ENCODE measurements around the gene NKX2-3.

The NKX2-3 gene

GRCh38 chr10:99569961-99570360, 37.2 kb downstream of the NKX2-3 start:
- no peaks in the 10 kb centered on the region for H3K36me3 ChIP-seq (ENCODE audit: insufficient read depth, low read length)
- no peak overlapping the region for H3K9ac ChIP-seq (ENCODE audit: low read length)
- no peak overlapping the region for H3K4me3 ChIP-seq (ENCODE audit: low read depth in 1 of 2, low read length in 2 of 2)
- H3K9me3 ChIP-seq (ENCODE audit: low read length): no peaks in the 10 kb centered on the region
- H3K4me1 ChIP-seq (ENCODE audit: insufficient read depth, low read length): no peaks in the 10 kb centered on the region
- no peak overlapping the region for H3K27ac ChIP-seq (ENCODE audit: low read depth, low read length)
- no peaks in the 10 kb centered on the region for H3K27me3 ChIP-seq (ENCODE audit: control insufficient read depth in 1 of 2, insufficient read depth in 2 of 2, low read length in 2 of 2)

GRCh38 chr10:99571816-99572215, 39.1 kb downstream of the NKX2-3 start:
- H3K9ac ChIP-seq (ENCODE audit: low read length): no peak overlapping the region

GRCh38 chr10:99573790-99574189, 41.0 kb downstream of the NKX2-3 start:
- Histone ChIP-seq H3K4me3 (ENCODE audit: low read depth in 1 of 2, low read length in 2 of 2) (no peak overlapping the region), H3K4me1 (ENCODE audit: insufficient read depth, low read length) (no peaks in the 10 kb centered on the region), H3K27ac (ENCODE audit: low read depth, low read length) (no peak overlapping the region), H3K9ac (ENCODE audit: low read length) (no peak overlapping the region), H3K27me3 (ENCODE audit: control insufficient read depth in 1 of 2, insufficient read depth in 2 of 2, low read length in 2 of 2) (no peaks in the 10 kb centered on the region), H3K9me3 (ENCODE audit: low read length) (no peaks in the 10 kb centered on the region), H3K36me3 (ENCODE audit: insufficient read depth, low read length) (no peaks in the 10 kb centered on the region)

More at GRCh38 chr10:99571816-99572215, 39.1 kb downstream of the NKX2-3 start:
- no peaks in the 10 kb centered on the region for H3K27me3 ChIP-seq (ENCODE audit: control insufficient read depth in 1 of 2, insufficient read depth in 2 of 2, low read length in 2 of 2)
- no peaks in the 10 kb centered on the region for H3K9me3 ChIP-seq (ENCODE audit: low read length)
- H3K4me1 ChIP-seq (ENCODE audit: insufficient read depth, low read length): no peaks in the 10 kb centered on the region
- H3K36me3 ChIP-seq (ENCODE audit: insufficient read depth, low read length): no peaks in the 10 kb centered on the region
- H3K27ac ChIP-seq (ENCODE audit: low read depth, low read length): no peak overlapping the region
- no peak overlapping the region for H3K4me3 ChIP-seq (ENCODE audit: low read depth in 1 of 2, low read length in 2 of 2)

GRCh38 chr10:99579971-99580370, 47.2 kb downstream of the NKX2-3 start:
- no peaks in the 10 kb centered on the region for H3K4me1 ChIP-seq (ENCODE audit: insufficient read depth, low read length)
- no peak overlapping the region for H3K9ac ChIP-seq (ENCODE audit: low read length)
- H3K36me3 ChIP-seq (ENCODE audit: insufficient read depth, low read length): no peaks in the 10 kb centered on the region
- no peaks in the 10 kb centered on the region for H3K9me3 ChIP-seq (ENCODE audit: low read length)
- no peaks in the 10 kb centered on the region for H3K27me3 ChIP-seq (ENCODE audit: control insufficient read depth in 1 of 2, insufficient read depth in 2 of 2, low read length in 2 of 2)
- no peak overlapping the region for H3K27ac ChIP-seq (ENCODE audit: low read depth, low read length)
- no peak overlapping the region for H3K4me3 ChIP-seq (ENCODE audit: low read depth in 1 of 2, low read length in 2 of 2)

GRCh38 chr10:99582255-99582770, 49.6 kb downstream of the NKX2-3 start:
- Histone ChIP-seq H3K9ac (ENCODE audit: low read length) (no peak overlapping the region), H3K27me3 (ENCODE audit: control insufficient read depth in 1 of 2, insufficient read depth in 2 of 2, low read length in 2 of 2) (no peaks in the 10 kb centered on the region)

GRCh38 chr10:99583687-99584086, 50.9 kb downstream of the NKX2-3 start:
- Histone ChIP-seq H3K4me1 (ENCODE audit: insufficient read depth, low read length) (no peaks in the 10 kb centered on the region), H3K9ac (ENCODE audit: low read length) (no peak overlapping the region), H3K27ac (ENCODE audit: low read depth, low read length) (no peak overlapping the region), H3K9me3 (ENCODE audit: low read length) (no peaks in the 10 kb centered on the region), H3K4me3 (ENCODE audit: low read depth in 1 of 2, low read length in 2 of 2) (no peak overlapping the region), H3K36me3 (ENCODE audit: insufficient read depth, low read length) (no peaks in the 10 kb centered on the region), H3K27me3 (ENCODE audit: control insufficient read depth in 1 of 2, insufficient read depth in 2 of 2, low read length in 2 of 2) (no peaks in the 10 kb centered on the region)

More at GRCh38 chr10:99582255-99582770, 49.6 kb downstream of the NKX2-3 start:
- no peaks in the 10 kb centered on the region for H3K36me3 ChIP-seq (ENCODE audit: insufficient read depth, low read length)
- no peaks in the 10 kb centered on the region for H3K4me1 ChIP-seq (ENCODE audit: insufficient read depth, low read length)
- H3K4me3 ChIP-seq (ENCODE audit: low read depth in 1 of 2, low read length in 2 of 2): no peak overlapping the region
- no peak overlapping the region for H3K27ac ChIP-seq (ENCODE audit: low read depth, low read length)
- no peaks in the 10 kb centered on the region for H3K9me3 ChIP-seq (ENCODE audit: low read length)
